Kidney epithelial cell (primary cell): ENCODE results near the gene CEP120. TPM values are rescaled to one million over a fixed set of nuclear protein-coding genes. Genes with fewer than 3 reads are reported as not detected.
"Not testable (repeated sequence)": the region's sequence is repeated elsewhere in the genome, so short reads cannot be mapped to it uniquely, and the experiment has no call there.

ENCODE experiments used
- DNase-seq: peaks from one replicate; pipeline ENCODE4 v3.0.0-alpha.2; 2010; ENCODE audit warnings: low read depth
- H3K27me3 ChIP-seq: 2 replicates; pipeline ENCODE4 v1.6.0; 2011; ENCODE audit warnings: low read length; ENCODE audit not compliant: control insufficient read depth, insufficient read depth
- H3K36me3 ChIP-seq: 2 replicates; pipeline ENCODE4 v1.5.1; 2011; ENCODE audit warnings: low read length; ENCODE audit not compliant: control insufficient read depth, insufficient read depth
- H3K4me3 ChIP-seq: 2 replicates; pipeline ENCODE4 v1.5.1; 2011; ENCODE audit warnings: low read depth, mild to moderate bottlenecking, control low read depth, low read length
- CTCF ChIP-seq: IDR thresholded peaks from 2 replicates; pipeline ENCODE4 v1.5.1; 2011; ENCODE audit warnings: mild to moderate bottlenecking, moderate library complexity, low read length, control low read depth, inconsistent platforms; ENCODE audit not compliant: insufficient read depth, poor library complexity, severe bottlenecking
- total RNA-seq: library from RNA; depleted of rRNA; stranded (reverse); fragments of >200 nt; gene quantifications from 2 replicates; pipeline ENCODE4 v1.2.3, GENCODE V29; 2015

CEP120 gene
- total RNA-seq, 1 donor from 2014 or later, result 20.1 TPM

GRCh38 chr5:123434796-123435195, 11.6 kb upstream of the CEP120 start:
- DNase-seq, result no peak
- H3K27me3 ChIP-seq, result no peaks in the 10 kb centered on the region
- TF ChIP-seq CTCF, result no peak
- no peaks in the 10 kb centered on the region for H3K36me3 ChIP-seq
- H3K4me3 ChIP-seq, result no peak overlapping the region

GRCh38 chr5:123433596-123433995, 10.4 kb upstream of the CEP120 start:
- no peaks in the 10 kb centered on the region for H3K27me3 ChIP-seq
- H3K4me3 ChIP-seq, result no peak overlapping the region
- TF ChIP-seq CTCF, result no peak
- H3K36me3 ChIP-seq, result no peaks in the 10 kb centered on the region
- no peak for DNase-seq

- not testable (repeated sequence) for DNase-seq, H3K36me3 ChIP-seq, H3K27me3 ChIP-seq, H3K4me3 ChIP-seq
Observed at GRCh38 chr5:123430441-123430840, 7.2 kb upstream of the CEP120 start.

GRCh38 chr5:123429993-123430392, 6.8 kb upstream of the CEP120 start:
- Histone ChIP-seq H3K4me3 (no peak overlapping the region), H3K36me3 (no peaks in the 10 kb centered on the region), H3K27me3 (no peaks in the 10 kb centered on the region)
- peak; percentile 35 for DNase-seq
- TF ChIP-seq CTCF, result no peak

- no peak for TF ChIP-seq CTCF
- Histone ChIP-seq H3K4me3 (no peak overlapping the region), H3K36me3 (no peaks in the 10 kb centered on the region), H3K27me3 (no peaks in the 10 kb centered on the region)
- no peak for DNase-seq
Observed at GRCh38 chr5:123429221-123429954, 6.2 kb upstream of the CEP120 start.

- H3K4me3 ChIP-seq, result no peak overlapping the region
- no peak for TF ChIP-seq CTCF
- no peaks in the 10 kb centered on the region for H3K36me3 ChIP-seq
- DNase-seq, result no peak
- no peaks in the 10 kb centered on the region for H3K27me3 ChIP-seq
Observed at GRCh38 chr5:123428521-123429220, 5.5 kb upstream of the CEP120 start.
